Upper lobe of left lung (tissue), 4 donors: ENCODE data around the gene EXOC3.

Experiments used
- CTCF ChIP-seq, 6 experiments: fragments of 450-650 bp in 4 of 6; fragments of 200-600 bp in 2 of 6; sonication (generic) in 2 of 6; IDR thresholded peaks; one replicate each; pipeline ENCODE4 v1.5.1; 2016 to 2019; ENCODE audit warnings: antibody characterized with exemption in 6 of 6
- EP300 ChIP-seq, 4 donors: sonication (generic); formaldehyde crosslinking; IDR thresholded peaks; one replicate each; pipeline ENCODE4 v1.5.1; 2017; ENCODE audit warnings: antibody characterized with exemption in 4 of 4, control low read depth in 2 of 4
- POLR2A ChIP-seq, 4 donors: fragments of 450-650 bp; IDR thresholded peaks; one replicate each; pipeline ENCODE4 v1.5.1; 2016 to 2017; ENCODE audit warnings: antibody characterized with exemption in 4 of 4, mild to moderate bottlenecking in 2 of 4
- POLR2AphosphoS5 ChIP-seq, 2 donors: sonication (generic); formaldehyde crosslinking; IDR thresholded peaks; one replicate each; pipeline ENCODE4 v1.5.1; 2017; ENCODE audit warnings: antibody characterized with exemption in 2 of 2

- no peak for TF ChIP-seq CTCF (IDR thresholded peaks at IDR 0.05)
- TF ChIP-seq POLR2AphosphoS5 (IDR thresholded peaks at IDR 0.05): no peak
- no peak for TF ChIP-seq POLR2A (IDR thresholded peaks at IDR 0.05)
- no peak for TF ChIP-seq EP300 (IDR thresholded peaks at IDR 0.05)
These were observed 43.0 kb downstream of the EXOC3 start for GRCh38 chr5:485946-486491.
